H54 (cell line): ENCODE data around the gene SV2C.
"Not testable (repeated sequence)": the region's sequence is repeated elsewhere in the genome, so short reads cannot be mapped to it uniquely, and the experiment has no call there.

Experiments
- DNase-seq: peaks from one replicate; pipeline ENCODE4 v3.0.0; 2011; ENCODE audit warnings: low spot score, mixed read lengths; ENCODE audit not compliant: insufficient read length
- FAIRE-seq: peaks from 3 replicates; lab custom pipeline; 2011; peaks lifted over from hg19 to GRCh38; lab: Jason Lieb, UNC
- POLR2A ChIP-seq: IDR thresholded peaks from 2 replicates; pipeline ENCODE4 v1.6.1; 2011; ENCODE audit warnings: low read depth, mild to moderate bottlenecking, low read length

SV2C gene

DNA sequence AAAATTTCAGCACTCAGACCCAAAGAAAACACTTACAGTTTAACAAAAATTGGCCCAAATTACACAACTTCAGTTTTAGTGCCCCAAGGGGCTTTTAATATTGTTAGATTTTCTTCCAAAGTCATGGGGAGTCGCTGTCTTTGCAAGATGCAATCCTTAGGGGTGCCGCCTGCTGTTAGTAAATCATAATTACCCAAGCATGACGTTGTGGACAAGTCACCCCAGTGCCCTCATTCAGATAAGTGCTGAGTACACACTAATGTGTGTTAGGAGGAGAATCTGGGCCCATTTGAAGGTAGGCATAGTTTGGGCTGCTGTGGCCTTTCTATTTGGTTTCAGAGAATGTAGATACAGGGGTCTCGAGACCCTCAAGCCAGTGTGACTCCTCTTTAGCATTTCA, 138.1 kb downstream of the SV2C start:
- FAIRE-seq: no peak
- DNase-seq: no peak
- no peak for TF ChIP-seq POLR2A

DNA sequence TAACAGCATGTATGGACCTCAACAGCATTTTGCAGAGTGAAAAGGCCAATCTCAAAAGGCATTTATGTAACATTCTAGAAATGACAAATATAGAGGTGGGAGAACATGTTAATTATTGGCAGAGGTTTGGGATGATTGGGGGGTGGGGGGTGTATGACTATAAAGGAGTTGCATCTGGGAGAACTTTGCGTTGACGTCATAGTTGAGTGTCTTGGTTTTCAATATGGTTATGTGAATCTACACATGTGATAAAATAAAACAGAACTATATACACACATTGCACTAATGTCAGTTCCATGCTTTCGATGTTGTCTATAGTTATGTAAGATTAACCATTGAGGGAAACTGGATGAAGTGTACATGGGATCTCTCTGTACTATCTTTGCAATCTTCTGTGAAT, 139.1 kb downstream of the SV2C start:
- DNase-seq (no peak), FAIRE-seq (no peak)
- no peak for TF ChIP-seq POLR2A

DNA sequence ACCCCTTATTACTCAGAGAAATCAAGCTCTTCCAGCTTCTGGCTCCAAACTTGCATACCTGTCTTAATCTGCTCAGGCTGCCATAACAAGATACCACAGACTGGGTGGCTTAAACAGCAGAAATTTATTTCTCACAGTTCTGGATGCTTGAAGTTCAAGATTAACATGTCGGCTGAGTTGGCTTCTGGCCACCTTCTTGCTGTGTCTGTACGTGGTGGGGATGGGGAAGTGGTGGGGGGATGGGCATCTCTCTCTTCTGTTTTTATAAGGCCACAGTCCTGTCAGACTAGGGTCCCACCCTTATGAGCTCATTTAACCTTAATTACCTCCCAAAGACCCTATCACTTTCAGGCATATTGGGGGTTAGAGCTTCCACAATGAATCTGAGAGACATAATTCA, 140.5 kb downstream of the SV2C start:
- FAIRE-seq (no peak), DNase-seq (no peak)
- no peak for TF ChIP-seq POLR2A

DNA sequence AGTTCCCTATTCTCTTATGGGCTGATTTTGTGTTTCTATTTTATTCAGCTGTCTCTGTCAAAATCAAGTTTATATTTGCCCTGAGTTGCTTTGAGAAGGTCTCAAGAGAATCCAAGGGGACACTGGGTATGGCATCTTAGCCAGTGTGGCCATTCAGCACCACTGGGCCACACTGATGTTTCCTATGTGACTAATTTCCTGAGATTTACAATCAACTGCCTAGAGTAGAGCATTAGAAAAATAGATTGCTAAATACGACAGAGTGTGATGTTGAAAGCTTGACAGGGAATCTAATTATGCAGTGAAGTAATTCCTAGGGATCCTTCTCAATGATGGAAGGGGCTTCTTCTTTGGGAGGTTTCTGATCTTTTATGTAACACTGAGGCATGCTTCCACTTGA, 141.7 kb downstream of the SV2C start:
- no peak for FAIRE-seq
- DNase-seq: no peak
- no peak for TF ChIP-seq POLR2A

DNA sequence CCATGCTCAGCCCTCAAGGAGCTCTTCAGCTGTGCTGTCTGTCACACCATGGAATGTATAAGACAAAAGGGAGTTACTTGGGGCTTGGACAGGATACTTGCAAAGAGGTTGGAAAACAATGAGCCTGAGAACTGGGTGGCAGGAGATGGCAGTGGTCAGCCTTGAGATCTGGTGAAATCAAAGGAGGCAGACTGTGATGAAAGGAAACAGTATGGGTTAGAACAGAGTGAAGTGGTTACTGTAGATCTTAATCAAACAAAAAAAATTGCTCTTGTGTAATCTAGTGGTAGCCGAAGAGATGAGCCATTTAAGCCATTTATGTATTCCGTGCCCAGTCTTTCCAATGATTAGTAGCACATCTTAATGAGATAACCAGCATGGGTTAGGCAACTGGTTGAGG, 142.2 kb downstream of the SV2C start:
- no peak for DNase-seq
- TF ChIP-seq POLR2A: no peak
- FAIRE-seq: no peak

DNA sequence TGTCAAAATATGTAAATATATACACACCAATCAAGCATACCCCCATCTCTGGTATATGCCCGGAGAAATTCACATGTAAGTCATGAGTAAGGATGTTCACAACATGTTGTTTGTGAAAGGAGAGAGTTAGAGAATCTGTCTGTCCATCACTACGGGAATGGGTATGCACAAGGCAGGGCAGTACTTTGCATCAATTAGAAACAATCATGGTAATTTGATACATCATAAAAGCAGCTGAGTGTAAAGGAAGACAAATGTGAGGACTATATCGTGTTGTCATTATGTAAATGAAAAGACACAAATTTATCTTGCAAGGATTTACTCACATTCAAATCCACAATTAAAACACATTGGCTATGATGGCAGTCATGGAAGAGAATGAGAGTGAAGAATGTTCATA, 146.7 kb downstream of the SV2C start:
- FAIRE-seq (no peak), DNase-seq (no peak)
- TF ChIP-seq POLR2A: no peak

DNA sequence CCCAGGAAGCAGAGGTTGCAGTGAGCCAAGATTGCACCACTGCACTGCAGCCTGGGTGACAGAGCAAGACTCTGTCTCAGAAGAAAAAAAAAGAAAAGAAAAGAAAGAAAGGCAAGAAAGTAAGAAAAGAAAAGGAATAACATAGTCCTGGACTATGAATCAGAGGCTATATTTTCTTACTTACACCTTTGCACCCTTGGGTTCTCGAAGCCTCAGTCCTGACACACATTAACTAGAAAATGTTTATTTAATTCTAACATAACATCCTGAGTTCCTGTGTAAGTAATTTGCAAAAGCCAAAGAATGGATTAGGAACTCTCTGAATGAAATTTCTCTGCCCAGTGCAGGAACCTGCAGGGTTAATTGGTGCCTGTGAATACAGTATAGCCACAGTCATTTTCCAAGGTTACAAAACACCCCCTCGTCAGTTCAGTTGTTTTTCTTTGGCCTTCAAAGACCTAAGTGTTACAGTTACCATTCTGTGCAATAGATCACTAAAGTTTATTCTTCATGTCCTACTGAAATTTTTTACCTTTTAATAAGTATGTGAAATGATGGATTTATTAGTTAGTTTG, 147.6 kb downstream of the SV2C start:
- DNase-seq: no peak
- FAIRE-seq: no peak
- no peak for TF ChIP-seq POLR2A

DNA sequence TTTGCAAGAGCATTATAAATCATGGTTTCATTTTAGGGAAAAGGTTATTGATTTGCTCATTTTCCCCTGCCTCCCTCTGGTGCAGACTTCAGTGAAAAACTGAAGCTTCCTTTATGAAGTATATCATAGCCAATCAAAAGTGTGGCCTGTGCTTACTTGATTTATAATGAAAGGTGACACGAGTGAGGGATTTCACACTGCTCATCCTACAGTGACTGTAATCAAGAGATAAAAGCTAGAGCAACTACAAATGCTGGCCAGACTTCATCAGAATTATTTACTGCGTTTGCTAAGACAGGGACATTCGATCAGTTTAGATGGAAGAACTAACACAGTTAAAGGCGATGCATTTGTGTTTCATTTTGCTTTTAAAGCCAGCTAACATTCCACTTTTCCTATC, 151.5 kb downstream of the SV2C start:
- TF ChIP-seq POLR2A: no peak
- no peak for FAIRE-seq
- no peak for DNase-seq

DNA sequence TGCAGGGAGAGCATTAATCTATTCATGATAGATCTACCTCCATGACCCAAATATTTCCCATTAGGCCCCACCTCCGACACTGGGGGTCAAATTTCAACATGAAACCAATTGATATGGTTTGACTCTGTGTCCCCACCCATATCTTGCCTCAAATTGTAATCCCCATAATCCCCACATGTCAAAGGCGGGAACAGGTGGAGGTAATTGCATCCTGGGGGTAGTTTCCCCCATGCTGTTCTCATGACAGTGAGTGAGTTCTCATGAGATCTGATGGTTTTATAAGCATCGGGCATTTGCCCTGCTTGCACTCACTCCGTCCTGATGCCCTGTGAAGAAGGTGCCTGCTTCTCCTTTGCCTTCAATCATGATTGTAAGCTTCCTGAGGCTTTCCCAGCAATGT, 153.5 kb downstream of the SV2C start:
- FAIRE-seq: no peak
- DNase-seq: no peak
- no peak for TF ChIP-seq POLR2A

DNA sequence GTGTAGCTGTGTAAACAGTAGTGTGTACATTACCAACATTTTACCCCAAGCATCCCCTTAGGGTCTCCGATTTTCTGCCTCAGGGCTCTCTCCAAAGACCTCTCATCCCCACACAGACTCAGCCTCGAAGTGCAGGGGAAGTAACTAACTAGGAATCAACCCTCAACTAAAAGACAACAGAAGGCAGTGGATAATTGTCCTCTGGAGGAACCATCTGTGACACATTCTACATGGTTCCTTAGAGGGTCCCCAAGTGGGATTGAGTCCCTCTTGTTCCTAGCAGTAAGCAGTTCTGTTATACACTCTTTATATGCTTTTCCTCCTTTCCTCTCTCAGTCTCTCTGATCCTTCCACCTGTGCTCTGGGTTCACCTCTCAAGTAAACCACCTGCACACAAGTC, 157.2 kb downstream of the SV2C start:
- FAIRE-seq (no peak), DNase-seq (no peak)
- no peak for TF ChIP-seq POLR2A

DNA sequence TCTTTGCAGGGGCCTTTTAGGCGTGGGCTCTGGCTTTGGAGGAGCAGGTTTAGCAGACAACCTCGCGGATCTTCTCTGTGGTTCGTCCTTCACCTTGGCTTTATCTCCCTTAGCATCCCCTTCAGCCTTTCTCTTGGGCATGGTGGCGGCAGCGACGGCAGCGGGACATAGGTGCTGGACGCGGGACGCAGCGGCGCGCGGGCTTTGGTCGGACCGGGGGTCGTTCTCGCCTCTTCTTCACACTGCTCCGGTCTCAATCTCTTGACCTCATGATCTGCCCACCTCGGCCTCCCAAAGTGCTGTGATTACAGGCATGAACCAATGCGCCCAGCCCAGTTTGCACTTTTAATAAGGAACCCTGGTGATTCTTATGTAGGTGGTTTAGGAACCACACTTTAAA, 159.0 kb downstream of the SV2C start:
- not testable (repeated sequence) for DNase-seq, FAIRE-seq

DNA sequence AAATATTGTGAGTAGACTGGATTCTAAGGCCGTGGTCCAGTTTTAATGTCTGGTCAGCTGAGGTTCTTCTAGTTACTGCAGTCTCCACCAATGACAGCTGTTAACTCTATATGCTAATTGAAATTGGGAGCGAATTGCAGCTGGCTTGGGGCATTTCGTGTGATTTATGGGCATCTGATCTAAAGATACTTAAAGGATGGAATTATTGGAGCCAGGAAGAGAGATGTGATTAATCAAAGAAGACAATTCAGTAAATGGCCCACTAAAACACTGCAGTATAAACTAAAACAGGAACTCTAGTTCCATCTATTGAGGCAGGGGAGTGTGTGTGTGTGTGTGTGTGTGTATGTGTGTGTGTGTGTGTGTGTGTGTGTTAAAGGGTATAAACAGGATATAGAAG, 162.4 kb downstream of the SV2C start:
- FAIRE-seq (no peak), DNase-seq (no peak)
- TF ChIP-seq POLR2A: no peak

DNA sequence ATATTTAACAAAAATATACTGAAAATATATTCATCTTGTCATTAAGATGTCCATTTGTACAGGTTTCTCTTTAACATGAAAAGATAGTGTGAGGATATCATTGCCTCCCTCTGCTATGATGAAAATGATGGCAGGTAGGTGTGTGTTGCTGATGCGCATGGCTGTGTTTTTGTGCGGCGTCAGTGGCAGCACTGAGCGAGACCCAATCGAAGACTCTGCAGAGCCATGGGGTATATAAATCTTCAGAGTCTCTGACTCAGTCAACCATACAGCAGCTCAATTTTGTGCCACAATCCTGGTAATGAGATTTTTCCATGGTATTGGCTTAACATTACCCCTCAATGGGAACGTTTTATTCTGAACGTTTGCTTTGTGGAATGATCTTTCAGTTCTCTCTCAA, 166.4 kb downstream of the SV2C start:
- DNase-seq: no peak
- no peak for TF ChIP-seq POLR2A
- FAIRE-seq: no peak

DNA sequence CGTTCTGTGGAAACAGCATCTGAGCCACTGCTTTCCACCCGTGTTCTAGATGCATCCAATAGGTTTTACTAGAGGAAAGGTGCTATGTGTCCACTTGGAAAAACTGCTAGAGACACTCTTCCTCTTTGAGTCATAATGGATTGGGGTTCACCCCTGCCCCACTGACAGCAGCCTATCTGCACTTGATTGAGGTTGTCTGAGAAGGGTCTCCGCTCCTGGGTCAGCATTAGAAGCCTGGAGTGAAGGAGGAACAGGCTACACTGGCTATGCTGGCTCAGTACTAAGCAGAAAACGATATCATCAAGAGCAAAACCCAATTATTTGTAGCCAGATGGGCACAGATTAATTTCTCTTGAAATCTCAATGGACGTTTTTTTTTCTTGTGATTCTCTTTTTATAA, 167.3 kb downstream of the SV2C start:
- TF ChIP-seq POLR2A: no peak
- no peak for FAIRE-seq
- DNase-seq: no peak

DNA sequence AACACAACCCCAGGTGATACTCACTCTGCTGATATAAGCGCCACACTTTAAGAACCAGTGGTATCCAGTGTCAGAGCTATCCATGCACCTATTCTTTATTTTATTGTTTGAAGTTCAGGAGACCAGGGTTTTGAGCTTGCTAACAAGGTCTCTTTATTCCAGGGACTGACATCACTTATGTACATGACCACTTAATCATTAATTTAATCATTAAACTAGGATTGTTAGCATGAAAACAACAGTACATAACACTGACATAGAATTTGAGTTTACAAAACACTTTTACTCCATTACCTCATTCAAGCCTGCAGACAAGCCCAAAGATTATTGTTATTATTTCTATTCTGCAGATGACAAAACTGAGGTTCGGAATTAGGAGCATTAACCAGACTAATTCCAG, 168.5 kb downstream of the SV2C start:
- FAIRE-seq: no peak
- no peak for DNase-seq
- no peak for TF ChIP-seq POLR2A

DNA sequence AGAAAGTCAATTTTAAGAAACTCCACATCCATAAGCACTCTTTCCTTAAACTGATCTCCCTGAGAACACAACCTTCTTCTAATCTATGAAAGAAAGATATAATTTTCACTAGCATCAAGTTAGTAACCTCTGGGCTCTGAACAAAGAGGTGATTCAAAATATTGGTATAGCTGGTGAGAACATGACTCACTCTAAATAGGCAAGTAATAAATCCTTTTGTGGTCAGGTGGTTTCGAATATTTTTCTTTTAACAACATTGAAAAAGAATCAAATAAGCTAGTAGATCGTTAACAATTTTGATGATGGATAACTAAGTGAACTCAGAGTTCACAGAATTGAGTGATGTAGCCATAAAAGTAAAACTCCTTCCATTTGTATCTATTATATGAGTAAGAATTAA, 169.3 kb downstream of the SV2C start:
- no peak for DNase-seq
- no peak for FAIRE-seq
- TF ChIP-seq POLR2A: no peak
